IgD-negative memory B cell (primary cell): ENCODE measurements around the gene SMAD3. TPM values are rescaled to one million over a fixed set of nuclear protein-coding genes. Genes with fewer than 3 reads are reported as not detected.

Experiments used
- H3K27ac Mint-ChIP-seq, 3 donors: one replicate each; pipeline ENCODE4 v1.8.0; 2020 to 2022; ENCODE audit warnings: mild to moderate bottlenecking in 3 of 3, mixed read lengths in 3 of 3, moderate library complexity in 1 of 3
- H3K27me3 Mint-ChIP-seq: one replicate; pipeline ENCODE4 v1.8.0; 2021; ENCODE audit warnings: mixed read lengths
- H3K36me3 Mint-ChIP-seq: one replicate; pipeline ENCODE4 v1.8.0; 2020; ENCODE audit warnings: mild to moderate bottlenecking, mixed read lengths
- H3K4me1 Mint-ChIP-seq, 3 donors: one replicate each; pipeline ENCODE4 v1.8.0; 2020 to 2022; ENCODE audit warnings: mixed read lengths in 3 of 3, mild to moderate bottlenecking in 1 of 3
- H3K4me3 Mint-ChIP-seq, 4 donors: one replicate each; pipeline ENCODE4 v1.8.0; 2020 to 2022; ENCODE audit warnings: mild to moderate bottlenecking in 4 of 4, mixed read lengths in 4 of 4, moderate library complexity in 3 of 4
- H3K9me3 Mint-ChIP-seq, 3 donors: one replicate each; pipeline ENCODE4 v1.8.0; 2020 to 2021; ENCODE audit warnings: mixed read lengths in 3 of 3, mild to moderate bottlenecking in 1 of 3
- polyA plus RNA-seq: library from polyadenylated mRNA; unstranded; fragments of 300-500 nt; fragmentation: Illumina TruSeq; gene quantifications from one replicate; pipeline ENCODE4 v1.2.3, GENCODE V29; 2021

Gene SMAD3
- polyA plus RNA-seq, 1 donor from 2014 or later: 32.4 TPM

DNA sequence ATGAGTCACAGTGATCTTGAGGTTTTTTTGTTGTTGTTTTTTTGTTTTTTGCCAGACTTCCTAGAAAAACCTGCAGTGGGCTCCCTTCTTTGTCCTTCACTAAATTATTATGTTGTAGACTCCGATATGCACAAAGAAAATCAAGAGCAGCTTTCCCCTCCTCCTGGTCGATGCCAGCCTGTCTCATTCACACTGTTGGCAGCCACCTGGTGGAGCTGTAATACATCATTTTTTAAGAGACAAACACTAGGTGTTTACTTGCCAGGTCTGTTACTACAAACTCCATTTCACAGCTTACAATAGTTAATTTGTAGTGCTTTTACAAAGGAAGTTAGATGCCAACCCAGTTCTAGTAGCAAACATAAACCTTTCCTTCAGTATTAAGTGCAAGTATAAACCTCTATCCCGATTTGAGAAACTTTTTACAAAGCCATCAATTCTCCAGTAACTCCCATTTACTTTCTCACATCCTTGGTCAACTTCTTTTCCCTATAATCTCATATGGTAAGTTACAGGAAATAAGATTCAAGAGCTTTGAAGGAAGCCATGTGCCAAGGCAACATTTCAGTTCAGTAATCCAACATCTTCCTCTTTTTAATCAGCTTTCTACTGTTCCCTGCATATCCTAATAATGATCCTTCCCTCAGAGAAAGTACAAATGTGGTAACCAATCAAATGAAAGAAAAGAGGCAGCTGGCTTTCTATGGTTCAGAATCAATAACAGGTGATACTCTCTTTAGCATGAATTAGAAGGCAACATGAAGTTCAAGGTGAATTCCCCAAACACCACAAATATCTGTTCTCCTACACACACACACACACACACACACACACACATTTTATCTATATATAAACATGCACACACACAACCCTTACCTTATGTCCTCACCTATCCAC, 175.1 kb downstream of the SMAD3 start:
- Mint-ChIP-seq H3K27ac (peak overlapping the region; percentile 11 to 83 (median 59)), H3K27me3 (no peaks in the 10 kb centered on the region), H3K4me1 (peaks cover 28 to 44% (median 36%) of the 10 kb centered on the region in 3 donors), H3K4me3 (peak overlapping the region in 2 of 4 donors; percentile 72 to 86), H3K36me3 (peaks cover 1% of the 10 kb centered on the region), H3K9me3 (no peaks in the 10 kb centered on the region)

DNA sequence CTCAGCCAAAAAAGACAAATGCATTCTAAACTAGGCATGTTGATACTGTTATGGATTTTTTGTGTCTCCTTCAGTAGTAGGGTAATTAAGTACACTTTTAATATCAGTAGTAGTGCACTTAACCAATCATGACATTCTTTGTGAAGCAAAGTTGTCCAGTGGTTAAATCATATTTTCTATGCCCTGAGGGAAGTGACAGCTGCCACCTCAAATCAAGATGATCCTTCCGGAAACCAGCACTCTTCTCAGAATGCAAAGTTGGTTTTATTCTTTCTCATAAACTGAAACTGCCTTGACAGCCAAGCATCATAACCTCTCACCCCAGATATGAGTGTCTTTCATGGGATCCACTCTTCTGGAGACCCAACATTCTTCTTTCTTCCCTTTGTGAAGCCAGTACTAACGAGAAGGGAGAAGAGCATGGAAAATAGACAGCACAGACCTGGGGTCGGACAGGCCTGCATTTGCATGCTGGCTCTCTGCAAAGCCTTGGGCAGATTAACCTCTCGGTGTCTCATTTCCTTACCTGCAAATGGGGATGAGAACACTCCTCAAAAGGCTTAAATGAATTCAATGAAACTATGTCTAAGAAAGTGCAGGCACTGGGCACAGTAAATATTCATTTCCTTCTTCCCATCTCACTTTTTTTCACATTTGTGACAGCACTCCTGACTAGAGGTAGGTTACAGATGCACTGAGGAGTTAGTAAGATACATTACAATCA, 175.9 kb downstream of the SMAD3 start:
- Mint-ChIP-seq H3K27ac (peak overlapping the region; percentile 11 to 59 (median 29)), H3K27me3 (no peaks in the 10 kb centered on the region), H3K36me3 (peaks cover 4% of the 10 kb centered on the region), H3K4me3 (peak overlapping the region; percentile 3 to 86 (median 70)), H3K4me1 (peaks cover 28 to 45% (median 40%) of the 10 kb centered on the region in 3 donors), H3K9me3 (no peaks in the 10 kb centered on the region)

DNA sequence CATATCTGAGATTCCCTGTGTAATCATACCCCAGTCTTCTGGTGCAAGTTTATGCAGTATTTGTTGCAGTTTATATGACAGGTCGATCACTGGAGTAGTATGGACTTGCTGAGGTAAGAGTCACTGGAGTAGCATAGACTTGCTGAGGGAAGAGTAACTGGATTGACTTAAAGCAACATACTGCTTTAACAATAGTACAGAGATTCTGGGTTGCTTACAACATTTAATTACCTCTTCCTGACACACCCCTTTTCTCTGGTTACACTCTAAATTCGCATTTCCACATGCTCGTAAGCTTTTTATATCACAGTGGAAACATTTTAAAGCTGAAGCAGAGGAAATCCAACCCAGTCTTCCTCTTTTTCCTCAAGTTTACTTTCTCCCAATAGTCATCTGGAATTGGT, 177.3 kb downstream of the SMAD3 start:
- Mint-ChIP-seq H3K27me3 (no peaks in the 10 kb centered on the region), H3K9me3 (peaks cover 0 to 3% (median 0%) of the 10 kb centered on the region in 3 donors), H3K4me1 (peaks cover 28 to 47% (median 45%) of the 10 kb centered on the region in 3 donors), H3K4me3 (peak overlapping the region in 2 of 4 donors; percentile 40 to 67), H3K27ac (peak overlapping the region in 1 of 3 donors; percentile 76), H3K36me3 (peaks cover 12% of the 10 kb centered on the region)

Other genes starting within 250 kb of the SMAD3 start
- 43.1 TPM for gene AAGAB, start 189.1 kb downstream of the SMAD3 start, polyA plus RNA-seq
- 0.13 TPM for gene IQCH, start 189.2 kb downstream of the SMAD3 start, polyA plus RNA-seq